GM23338 (cell line): Measurements from ENCODE around the gene PCDHA5. TPM values are rescaled to one million over a fixed set of nuclear protein-coding genes. Genes with fewer than 3 reads are reported as not detected.

Source experiments
- CREB1 ChIP-seq: fragments of 250-450 bp; sonication (Bioruptor Pico); IDR thresholded peaks from 2 replicates; pipeline ENCODE4 v1.5.0; 2020; ENCODE audit warnings: low read depth, mild to moderate bottlenecking, moderate library complexity
- CTCF ChIP-seq, 2 experiments: fragments of 200-600 bp in 1 of 2; sonication (generic) in 1 of 2; conservative IDR thresholded peaks; 2 replicates each; pipeline versions ENCODE4 v1.5.1 to v1.6.1; 2016 to 2017; ENCODE audit warnings: antibody characterized with exemption in 2 of 2, low read depth in 2 of 2, mild to moderate bottlenecking in 2 of 2, moderate library complexity in 1 of 2
- ETS1 ChIP-seq: IDR thresholded peaks from 2 replicates; pipeline ENCODE4 v1.6.1; 2016; ENCODE audit warnings: antibody characterized with exemption
- ZNF114 ChIP-seq: fragments of 250-450 bp; sonication (Bioruptor Pico); IDR thresholded peaks from 2 replicates; pipeline ENCODE4 v1.5.0; 2020; ENCODE audit warnings: mild to moderate bottlenecking, moderate library complexity
- ZNF462 ChIP-seq: fragments of 250-450 bp; sonication (Bioruptor Pico); IDR thresholded peaks from 2 replicates; pipeline ENCODE4 v1.5.0; 2020; ENCODE audit warnings: mild to moderate bottlenecking, moderate library complexity
- polyA plus RNA-seq: library from polyadenylated mRNA; unstranded; fragments of >200 nt; fragmentation: Nextera tagmentation; extraction: Ambion mirVana; gene quantifications from 2 replicates; pipeline ENCODE4 v1.2.1, GENCODE V29; 2016
- total RNA-seq: library from RNA; depleted of rRNA; stranded (reverse); fragments of >200 nt; shearing (Covaris generic); gene quantifications from 2 replicates; pipeline ENCODE4 v1.2.3, GENCODE V29; 2014

PCDHA5 gene
- total and polyA plus RNA-seq, 2 experiments from 2014 or later, result 0.86 to 3.1 TPM

- no peak for TF ChIP-seq ZNF462 (CRISPR knock-in tag)
- no peak for TF ChIP-seq ETS1
- TF ChIP-seq CTCF (conservative IDR thresholded peaks at IDR 0.05; ENCODE audit: low read depth in 2 of 2), result peak; percentile 76 to 82
- TF ChIP-seq ZNF114, result no peak
- no peak for TF ChIP-seq CREB1 (CRISPR knock-in tag)
Measured at GRCh38 chr5:140868721-140869554, 47.5 kb downstream of the PCDHA5 start, which contains the start of gene PCDHA11 (continued).
